ENCODE data around the gene OR4C3. TPM values are rescaled to one million over a fixed set of nuclear protein-coding genes. Genes with fewer than 3 reads are reported as not detected.

Gene OR4C3
- total RNA-seq (2014; rRNA removed; shearing (Covaris generic)), result not detected in 2 replicates

DNA sequence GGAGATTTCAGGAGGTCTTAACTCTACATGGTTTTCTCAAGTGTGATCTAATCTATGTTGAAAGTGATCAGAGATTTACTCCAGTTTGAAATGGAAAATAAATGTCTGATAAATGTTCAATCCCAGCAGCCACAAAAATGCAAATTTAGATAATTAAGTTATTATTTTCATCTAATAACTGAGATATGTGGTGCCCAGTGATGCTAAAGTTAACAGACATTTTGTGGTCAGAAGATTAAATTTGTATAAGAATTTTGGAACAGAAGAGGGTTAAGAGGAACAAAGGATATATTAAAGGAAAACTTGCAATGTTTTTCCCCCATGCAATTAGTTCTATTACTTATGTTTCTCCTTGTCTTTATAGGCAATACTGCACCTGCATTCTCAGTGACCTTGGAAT is at the start of gene OR4C3:
Gene OR4C3 (plus strand): TSS at position 301 of the 400 bp plus-strand sequence. CDS start 102 bp downstream, outside the sequence.

DNA sequence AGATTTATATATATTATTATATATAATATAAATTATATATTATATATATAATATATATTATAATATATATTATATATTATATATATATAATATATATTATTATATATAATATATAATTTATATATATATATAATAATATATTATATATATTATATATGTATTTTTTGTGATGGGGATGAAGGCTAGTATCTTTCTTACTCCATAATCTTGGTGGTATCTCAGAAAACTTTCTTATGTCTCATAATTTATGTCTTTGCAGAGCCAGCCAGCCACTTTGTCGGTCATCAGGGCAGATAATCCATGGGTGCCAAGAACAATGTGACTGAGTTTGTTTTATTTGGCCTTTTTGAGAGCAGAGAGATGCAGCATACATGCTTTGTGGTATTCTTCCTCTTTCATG is 18.8 kb upstream of the OR4C3 start, which contains the start of gene OR4S1:
Gene OR4S1 (plus strand): TSS at position 301 of the 400 bp plus-strand sequence. CDS start 0 bp downstream, at position 301.

DNA sequence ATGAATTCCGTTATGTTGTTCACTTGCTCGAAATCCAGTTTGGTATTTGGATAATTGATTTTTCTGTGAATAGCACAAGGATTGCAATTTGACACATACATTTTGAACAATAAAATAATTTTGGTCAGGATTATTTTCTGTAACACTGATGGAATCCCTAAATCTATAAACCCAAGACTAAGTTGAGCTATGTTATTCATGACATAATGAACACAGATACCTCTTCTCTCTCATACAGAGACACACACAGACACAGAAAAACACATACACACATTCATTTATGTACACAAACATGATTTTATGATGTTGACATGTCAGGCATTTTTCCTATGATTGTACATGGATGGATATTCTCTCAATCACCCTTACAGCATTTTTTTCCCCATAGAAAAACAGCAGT is 41.6 kb downstream of the OR4C3 start, which contains the start of gene OR4C5:
Gene OR4C5 (minus strand): TSS at position 101 of the 400 bp plus-strand sequence. CDS start 0 bp downstream, at position 101.

Other genes starting within 250 kb of the OR4C3 start
- not detected in 2 replicates for gene OR4B1, start 108.1 kb upstream of the OR4C3 start, total RNA-seq (2014; rRNA removed; shearing (Covaris generic))
- not detected in 2 replicates for gene OR4X2, start 79.8 kb upstream of the OR4C3 start, total RNA-seq (2014; rRNA removed; shearing (Covaris generic))
- not detected in 2 replicates for gene OR4X1, start 61.1 kb upstream of the OR4C3 start, total RNA-seq (2014; rRNA removed; shearing (Covaris generic))
- gene OR4S1, start 18.7 kb upstream of the OR4C3 start, total RNA-seq (2014; rRNA removed; shearing (Covaris generic)), result not detected in 2 replicates
- not detected in 2 replicates for gene OR4C5, start 41.5 kb downstream of the OR4C3 start, total RNA-seq (2014; rRNA removed; shearing (Covaris generic))
- gene OR4A47, start 163.9 kb downstream of the OR4C3 start, total RNA-seq (2014; rRNA removed; shearing (Covaris generic)), result not detected in 2 replicates